HG02840 (cell line): ENCODE measurements around the gene CNTN6.

Experiments
- ATAC-seq: cut with Tn5 transposase; IDR thresholded peaks from one replicate; pipeline ENCODE4 v1.9.1; 2021; ENCODE audit warnings: mild to moderate bottlenecking, moderate library complexity, moderate number of reproducible peaks; ENCODE audit not compliant: unreplicated experiment, low FRiP score

Gene CNTN6

DNA sequence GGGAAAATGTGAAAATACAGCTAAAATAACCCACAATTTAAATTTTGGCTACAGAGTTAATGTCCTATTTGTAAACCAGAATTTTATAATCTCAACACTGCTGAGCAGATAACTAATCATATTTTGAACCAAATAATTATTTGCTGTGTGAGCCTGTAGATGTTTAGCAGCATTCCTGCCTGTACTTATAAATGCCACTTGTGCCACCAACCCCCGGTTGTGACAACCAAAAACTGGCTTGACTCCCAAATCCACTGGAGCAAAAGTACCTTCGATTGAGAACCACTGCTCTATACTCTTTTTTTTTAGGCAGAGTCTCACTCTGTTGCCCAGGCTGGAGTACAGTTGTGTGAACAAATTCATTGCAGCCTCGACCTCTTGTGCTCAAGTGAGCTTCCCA, 78.5 kb downstream of the CNTN6 start:
- ATAC-seq, result no peak

DNA sequence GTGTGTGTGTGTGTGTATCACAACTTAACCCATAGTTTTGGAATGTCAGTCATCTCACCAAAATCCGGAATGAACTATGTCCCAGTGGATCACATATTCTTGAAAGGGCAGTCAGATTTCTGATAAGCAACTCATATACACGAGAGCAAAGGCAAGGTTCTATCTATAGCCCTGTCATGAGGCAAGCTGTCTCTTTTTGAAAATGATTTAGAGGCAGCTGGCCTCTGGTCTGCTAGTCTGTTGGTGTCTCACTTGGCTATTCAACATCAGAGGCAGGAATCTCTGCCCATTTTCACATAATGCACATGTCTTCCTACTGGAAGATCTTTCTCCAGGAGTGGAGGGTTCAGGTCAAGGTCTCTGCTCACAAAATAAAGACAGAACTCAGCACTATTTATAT, 79.8 kb downstream of the CNTN6 start:
- no peak for ATAC-seq

DNA sequence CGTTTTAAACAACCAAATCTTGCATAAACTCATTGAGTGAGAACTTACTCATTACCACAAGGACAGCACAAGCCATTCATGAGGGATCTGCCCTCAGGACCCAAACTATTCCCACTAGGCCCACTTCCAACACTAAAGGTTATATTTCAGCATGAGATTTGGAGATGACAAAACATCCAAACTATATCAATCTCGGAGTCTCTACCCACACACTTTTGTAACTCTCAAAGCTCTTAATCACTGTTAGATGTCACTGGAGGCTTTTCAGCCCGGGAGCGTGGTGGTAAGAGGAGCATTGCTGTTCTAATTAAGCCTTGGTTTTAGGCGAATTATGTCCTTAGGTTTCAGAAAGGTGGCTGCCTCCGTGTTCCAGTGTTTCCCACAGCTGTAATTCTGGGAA, 86.3 kb downstream of the CNTN6 start:
- ATAC-seq, result no peak

DNA sequence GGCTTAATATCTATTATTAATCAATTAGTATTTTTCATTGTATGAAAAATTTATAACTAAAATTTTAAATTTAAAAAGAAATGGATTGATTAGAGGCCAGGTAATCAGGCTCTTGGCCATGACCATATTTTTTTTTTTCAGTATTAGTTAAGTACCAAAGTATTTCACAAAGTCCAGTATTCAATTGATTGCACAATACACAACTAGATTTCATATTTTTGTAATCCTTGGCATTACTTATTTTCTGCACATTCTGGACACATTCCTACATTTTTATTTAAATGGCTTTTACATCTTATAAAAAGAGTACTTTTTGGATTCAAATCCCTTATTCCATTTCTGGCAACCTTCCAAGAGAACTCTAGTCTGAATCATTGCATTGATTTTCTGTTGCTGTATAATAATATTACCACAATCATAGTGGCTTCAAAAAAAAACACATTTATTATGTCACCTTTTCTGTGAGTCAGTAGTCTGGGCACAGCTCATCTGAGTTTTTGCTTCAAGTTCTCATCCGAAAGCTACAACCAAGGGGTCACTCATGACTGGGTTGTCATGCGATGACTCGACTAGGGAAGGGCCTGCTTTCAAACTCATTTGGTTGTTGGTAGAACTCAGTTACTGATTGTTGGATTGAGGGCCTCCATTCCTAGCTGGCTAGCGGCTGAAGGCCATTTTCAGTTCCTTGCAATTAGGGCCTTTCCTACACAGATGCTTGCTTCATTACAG, 90.7 kb downstream of the CNTN6 start:
- no peak for ATAC-seq

DNA sequence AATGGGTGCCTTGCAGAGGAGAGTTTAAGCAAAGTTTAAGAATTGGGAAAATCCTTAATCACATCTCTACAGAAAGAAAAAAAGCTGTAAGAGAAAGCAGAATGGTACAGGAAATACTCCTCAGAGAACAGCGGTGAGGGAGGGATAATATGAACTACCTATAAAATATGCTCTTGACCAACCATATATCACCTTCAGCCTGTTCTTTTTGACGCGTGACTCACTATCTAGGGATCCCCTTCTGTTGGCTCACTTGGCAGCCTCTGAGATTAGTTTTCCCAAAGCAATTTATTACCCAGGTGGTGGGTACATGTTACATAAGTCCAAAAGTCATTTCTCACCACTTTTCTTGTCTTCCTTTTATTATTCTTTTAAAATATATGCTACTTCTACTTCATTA, 97.7 kb downstream of the CNTN6 start:
- ATAC-seq, result no peak

DNA sequence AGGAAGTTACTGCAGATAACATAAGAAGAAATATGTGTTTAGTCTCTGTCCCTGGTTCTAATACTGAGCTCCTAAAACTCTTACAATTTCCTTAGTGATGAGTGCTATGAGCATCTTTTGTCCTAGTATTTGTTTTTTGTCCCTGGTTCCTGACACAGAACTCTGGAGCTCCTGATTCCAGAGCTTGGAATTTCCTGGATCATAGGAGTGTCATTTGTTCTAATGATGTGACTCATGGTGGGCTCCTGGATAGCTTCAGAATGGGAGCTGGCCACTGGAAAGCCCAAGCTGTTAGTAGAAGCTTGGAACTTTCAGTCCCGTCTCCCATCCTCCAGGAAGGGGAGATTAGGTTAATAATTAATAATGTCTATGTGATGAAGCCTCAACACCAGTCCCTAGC, 98.2 kb downstream of the CNTN6 start:
- ATAC-seq, result no peak

DNA sequence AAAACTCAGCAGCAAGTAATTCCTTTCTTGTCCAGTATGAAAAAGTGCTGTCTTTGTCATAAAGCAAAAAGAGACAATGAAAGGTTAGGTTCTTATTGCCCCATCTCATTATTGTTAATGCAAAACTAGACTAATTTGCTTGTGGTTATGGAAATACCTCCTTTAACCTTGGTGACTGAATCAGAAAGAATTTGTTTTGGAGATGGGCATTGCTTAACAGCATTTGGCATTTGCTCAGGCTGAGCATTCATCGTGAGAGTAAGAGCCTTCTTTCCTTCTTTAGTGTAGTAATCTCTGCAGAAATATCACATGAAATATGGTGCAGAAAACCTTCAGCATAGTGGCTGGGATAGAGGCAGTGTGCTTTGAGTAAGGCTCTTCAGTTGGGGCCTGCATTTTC, 103.1 kb downstream of the CNTN6 start:
- no peak for ATAC-seq

DNA sequence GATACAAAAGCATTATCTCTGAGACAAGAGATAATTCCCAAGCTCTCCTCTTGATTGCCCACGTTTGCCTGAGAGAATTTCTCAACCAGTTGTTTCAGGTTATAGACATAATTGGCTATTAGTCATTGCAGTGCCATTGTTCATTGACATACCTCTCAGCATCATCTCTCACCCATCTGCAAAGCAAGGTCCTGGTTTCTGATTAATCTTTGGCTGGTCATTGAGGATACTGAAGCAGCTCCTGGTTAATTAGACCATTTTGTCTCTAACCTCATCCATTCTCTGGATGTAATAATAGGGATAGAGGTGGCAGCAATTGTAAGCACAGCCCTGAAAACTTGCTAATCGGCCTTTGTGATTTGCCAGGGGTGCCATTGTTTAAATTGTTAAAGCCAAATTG, 104.2 kb downstream of the CNTN6 start:
- no peak for ATAC-seq

DNA sequence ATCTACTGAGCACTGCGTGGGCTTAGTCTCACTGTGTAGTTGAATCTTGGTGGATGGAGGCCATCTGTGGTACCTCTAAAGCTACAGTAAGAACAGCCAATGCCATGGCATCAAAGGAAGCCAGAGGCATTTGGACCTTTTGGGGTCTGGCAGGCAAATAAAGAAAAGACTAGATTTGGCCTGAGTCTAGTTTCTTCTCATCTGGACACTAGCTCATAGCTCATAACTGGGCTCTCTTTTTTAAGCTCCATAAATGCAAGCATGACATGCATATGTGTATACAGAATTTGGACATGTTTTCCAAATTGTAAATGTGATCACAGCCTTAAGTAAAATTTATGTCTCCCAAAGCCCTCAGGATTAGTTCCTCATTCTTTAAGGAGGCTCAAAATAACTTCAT, 107.5 kb downstream of the CNTN6 start:
- no peak for ATAC-seq

DNA sequence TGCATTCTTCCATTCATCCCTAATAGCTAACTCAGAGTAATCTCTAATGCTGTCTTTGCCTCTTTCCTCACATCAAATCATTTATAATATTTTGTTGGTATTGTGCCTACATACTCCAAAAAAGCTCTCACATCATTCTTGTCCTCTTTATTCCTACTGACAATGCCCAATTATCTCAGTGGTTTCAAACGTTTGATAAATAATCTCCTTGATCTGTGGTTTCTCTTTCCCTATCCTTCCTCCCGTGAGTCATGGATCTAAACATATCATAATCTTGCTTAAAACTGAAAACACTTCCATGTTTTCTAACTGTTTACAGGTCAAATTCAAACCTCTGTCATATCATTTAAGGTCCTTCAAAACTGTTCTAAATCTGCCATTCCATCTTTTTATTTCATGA, 115.1 kb downstream of the CNTN6 start:
- ATAC-seq, result no peak

DNA sequence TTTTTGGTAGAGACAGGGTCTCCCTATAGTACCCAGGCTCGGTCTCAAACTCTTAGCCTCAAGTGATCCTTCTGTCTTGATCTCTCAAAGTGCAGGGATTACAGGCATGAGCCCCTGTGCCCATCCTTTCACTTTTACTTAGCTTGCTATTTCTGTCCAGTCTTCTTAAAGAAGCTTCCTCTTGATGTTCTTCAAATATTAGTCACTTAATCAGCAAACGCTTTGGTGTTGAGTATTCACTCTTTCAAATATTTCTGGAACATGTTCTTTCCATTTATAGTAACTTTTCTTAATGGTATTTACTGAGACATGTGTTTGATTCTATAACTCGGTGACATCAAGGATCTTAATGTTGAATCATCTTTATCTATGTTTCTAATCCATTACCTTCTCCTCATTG, 122.1 kb downstream of the CNTN6 start:
- no peak for ATAC-seq

DNA sequence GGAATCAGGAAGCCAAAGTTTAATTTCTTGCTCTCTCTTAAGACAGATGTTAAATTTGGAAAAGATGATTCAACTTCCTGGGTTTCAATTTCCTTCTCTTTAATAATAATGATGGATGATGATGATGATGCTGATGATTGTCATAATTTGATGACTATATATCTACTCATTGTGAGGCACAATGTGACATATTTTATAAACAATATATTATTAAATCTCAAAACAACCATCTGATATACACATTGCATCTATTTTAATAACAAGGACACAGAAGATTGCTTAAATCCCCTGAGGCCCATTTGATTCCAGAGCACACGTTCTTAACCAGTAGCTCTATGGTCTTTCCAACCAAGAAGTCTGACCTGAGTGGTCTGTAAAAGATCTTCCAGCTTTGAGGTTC, 124.0 kb downstream of the CNTN6 start:
- no peak for ATAC-seq

DNA sequence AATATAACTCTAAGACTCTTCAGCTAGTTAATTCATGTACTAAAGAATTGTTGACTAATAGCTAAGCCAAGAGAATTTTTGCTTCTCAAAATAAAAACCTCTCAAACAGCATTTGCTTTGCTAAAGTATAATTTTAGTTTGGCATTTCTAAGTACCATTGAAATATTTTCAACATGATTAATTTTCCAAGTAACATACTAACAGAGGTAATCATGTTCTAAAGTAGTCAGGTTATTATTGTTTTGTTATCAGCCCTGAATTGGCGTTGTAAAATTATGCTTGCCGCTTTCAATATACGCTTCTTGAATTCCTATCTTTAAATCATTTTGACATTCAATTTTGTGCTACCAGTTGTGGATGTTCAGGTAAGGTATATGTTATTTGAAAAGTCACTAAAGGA, 134.3 kb downstream of the CNTN6 start:
- ATAC-seq, result no peak

DNA sequence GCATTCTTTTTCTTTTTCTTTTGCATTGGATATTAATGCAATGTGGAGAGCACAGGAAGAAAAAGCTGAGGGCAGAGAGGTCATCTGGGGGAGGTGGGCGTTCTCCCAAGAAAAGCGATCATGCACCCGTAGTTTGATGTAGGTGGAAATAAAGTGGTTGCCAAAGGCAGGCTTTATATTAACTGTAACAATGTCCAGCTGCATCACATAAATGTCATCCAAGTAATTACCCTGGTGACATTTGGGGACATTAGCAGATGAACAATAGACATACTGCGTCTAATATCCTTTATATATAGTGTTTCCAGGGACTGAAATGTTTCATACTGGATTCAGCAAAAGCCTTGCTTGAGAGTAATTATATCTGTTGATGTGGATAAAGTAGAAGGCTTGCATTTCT, 135.5 kb downstream of the CNTN6 start:
- ATAC-seq, result no peak

DNA sequence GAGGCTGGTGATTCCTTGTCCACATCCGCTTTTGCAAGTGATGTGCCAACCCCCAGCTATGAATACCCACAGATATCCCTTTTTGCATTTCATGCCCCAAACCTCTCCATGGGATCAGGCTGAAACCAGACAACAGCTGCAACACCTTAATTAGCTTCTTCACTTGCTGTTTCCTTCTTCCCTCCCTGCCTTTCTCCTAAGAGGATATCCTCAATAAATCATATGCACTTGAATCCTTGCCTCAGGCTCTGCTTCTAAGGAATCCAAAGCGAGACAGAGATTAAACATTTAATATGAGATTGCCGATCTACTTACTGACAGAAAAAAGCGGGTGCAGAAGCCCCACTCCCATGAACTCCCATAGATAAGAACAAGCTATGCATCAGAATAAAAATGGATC, 138.1 kb downstream of the CNTN6 start:
- no peak for ATAC-seq

DNA sequence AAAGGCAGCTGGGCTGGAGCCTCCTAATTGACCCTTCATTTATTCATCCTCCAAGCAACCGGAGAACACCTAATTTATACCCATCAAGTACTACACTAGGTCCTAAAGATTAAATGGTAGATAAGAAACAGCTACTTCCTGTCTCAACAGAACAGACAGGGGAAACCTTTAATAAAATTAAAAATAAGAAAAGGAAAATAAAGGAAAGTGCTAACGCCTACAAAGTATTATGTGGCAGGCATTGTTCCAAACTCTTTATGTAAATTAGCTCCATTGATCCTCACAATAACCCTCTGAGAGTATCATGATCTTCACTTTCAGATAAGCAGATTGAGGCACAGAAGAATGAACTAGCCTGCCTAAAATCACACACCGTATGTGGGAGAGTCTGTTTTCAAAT, 139.5 kb downstream of the CNTN6 start:
- ATAC-seq, result no peak

DNA sequence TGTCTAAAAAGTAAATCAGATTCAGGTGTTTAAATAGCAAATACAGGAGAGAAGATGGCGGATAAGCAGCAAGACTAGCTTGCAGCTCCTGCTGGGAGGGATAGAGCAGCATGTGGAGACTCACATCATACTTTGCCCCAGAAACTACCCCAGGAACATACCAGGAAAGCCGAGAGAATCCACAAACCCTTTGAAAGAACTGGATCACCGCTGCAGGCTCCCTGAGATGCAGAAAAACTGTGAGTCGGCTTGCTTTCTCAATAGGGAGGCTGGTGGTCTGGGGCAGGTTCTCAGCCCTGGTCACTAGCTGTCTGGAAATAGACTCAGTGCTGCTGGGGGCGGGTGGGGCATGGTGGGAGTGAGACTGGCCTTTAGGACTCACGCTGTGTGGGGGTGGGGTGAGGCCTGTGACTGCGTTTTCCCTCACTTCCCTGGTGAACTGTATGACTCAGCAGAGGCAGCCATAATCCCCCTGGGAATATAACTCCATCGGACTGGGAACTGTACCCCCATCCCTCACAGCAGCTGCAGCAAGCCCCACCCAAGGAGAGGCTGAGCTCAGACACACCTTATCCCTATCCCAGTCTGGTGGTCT, 142.8 kb downstream of the CNTN6 start:
- ATAC-seq, result no peak

DNA sequence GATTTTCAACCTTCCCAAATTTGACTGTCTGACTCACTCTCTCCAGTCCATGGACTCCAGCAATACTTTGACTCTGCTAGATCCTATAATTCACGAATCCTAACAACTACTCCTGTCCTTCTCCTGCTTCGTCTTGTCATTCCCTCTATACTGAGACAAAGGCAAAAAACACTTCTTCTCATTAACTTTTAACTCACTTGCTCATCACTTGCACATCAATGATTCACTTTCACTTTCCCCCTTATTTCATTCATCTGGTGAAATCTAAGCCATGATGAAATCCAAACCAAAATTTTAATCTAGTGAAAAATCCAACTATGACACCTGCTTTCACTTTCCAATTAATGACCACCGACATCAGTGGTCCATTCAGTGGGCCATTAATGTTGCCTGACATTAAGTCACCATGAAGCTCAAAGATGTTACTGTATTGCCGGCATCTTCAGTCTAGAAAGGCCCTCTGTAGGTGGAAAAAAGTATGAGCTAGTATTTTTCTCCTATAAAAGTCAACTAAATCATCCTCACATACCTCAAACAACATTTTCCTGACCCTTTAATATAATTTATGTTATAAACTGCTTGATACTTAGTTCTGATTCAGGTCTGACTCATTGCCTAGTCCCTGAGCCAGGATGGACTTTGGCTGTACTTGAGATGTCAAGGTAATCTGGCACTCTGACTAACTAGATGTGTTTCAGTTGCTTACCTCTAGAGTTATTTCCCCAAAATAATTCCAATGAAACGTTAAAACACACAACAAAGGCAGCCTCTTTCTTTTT, 158.6 kb downstream of the CNTN6 start:
- no peak for ATAC-seq

DNA sequence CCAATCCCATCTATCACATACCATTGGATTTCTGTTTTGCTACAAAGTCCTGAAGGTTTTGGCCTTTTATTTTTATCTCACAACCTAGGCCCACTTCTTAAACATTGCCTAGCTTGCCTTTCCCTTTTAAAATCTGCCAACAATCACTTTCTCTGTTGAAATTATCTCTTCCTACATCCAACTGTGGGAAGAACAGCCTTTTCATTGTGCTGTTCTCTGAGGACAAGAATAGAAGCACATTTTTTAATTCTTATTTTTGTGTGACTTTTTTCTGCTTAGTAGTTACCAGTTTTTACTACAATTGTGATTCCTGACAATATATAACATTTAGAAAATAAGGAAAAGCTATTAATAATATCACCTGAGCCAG, 159.2 kb downstream of the CNTN6 start:
- ATAC-seq, result no peak

DNA sequence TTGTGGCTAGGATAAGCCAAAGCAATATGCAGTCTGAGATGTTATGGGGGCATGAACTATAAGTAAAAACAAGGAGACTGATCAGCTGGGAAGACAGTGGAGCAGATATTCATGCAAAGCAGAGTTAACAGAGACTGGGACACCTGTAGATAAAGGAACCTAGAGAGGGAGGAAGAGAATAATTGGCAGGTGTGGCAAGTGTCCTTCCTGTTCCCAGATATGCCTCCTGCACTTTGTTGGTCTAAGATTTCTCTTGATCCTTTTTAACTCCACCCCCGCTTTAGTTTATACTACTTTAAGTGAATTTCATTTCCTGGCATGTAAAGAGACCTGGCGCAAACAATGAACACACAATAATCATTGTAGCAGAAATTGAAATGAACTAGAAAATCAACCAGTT, 169.4 kb downstream of the CNTN6 start:
- no peak for ATAC-seq

DNA sequence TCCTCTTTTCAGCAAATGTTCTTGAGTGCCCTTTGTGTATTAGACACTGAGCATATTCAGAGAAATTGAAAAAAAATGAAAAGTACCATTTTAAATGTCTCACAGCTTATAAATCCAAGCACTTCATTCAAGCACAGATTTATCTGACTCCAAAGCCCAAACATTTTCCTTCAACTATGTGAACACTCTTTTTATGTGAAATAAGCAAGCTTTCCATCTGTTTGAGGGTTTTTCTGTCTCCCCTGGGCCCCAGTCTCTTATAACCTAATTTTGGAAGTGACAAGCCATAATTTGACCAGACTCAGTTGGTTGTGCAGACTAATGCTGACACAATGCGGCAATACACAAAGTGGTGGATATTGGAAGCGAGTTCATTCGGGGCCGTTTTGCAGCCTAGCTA, 170.3 kb downstream of the CNTN6 start:
- no peak for ATAC-seq

DNA sequence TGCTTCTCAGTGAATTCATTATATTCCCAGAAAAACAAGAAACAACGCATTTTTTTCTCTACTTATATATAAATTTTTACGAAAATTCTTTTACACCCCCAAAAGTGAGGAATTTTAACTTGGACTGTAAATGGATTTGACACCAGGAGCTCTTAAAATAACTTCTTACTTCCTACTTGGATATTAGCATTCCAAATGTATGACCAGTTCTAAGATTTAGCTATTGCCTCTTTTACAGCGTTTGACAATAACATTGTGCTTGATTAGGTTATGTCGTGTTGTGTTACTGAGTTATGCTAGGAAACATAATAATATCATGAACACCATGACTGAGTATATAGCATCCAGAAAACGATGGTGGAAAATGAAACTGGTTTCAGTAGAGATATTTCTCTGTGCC, 177.0 kb downstream of the CNTN6 start:
- no peak for ATAC-seq
